Measurements from ENCODE around the gene DGKB. TPM values are rescaled to one million over a fixed set of nuclear protein-coding genes. Genes with fewer than 3 reads are reported as not detected.

Gene DGKB
- polyA plus RNA-seq, 1 of the 3 experiments (the other 2 are of a cell fraction), result 2.1 TPM

DNA sequence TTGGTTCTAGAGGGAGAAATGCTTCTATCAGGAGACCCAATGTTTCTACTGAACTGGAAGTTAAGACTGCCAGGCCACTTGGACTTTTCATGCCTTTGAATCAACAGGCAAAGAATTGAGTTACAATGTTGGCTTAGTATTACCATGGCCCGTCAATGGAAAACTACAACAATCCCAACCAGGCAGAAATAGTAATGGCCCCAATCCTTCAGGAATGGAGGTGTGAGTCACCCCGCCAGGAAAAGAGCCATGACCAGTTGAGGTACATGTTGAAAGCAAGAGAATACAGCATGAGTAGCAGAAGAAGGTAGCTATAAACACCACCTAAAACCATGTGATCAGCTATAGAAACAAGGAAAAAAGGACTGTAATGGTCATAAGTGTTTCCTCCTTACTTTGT is 101.9 kb downstream of the DGKB start:
- Histone ChIP-seq H3K4me1 (ENCODE audit: control insufficient read depth in 1 of 2, insufficient read depth in 2 of 2, low read depth in 1 of 2, low read length in 1 of 2) (no peaks in the 10 kb centered on the region), H3K4me2 (no peak overlapping the region), H3K9me3 (no peaks in the 10 kb centered on the region), H3K27me3 (ENCODE audit: insufficient read depth) (no peaks in the 10 kb centered on the region), H3K79me2 (ENCODE audit: insufficient read depth) (no peaks in the 10 kb centered on the region), H3K36me3 (replicated peaks in 1 of 2; ENCODE audit: control insufficient read depth in 1 of 2, insufficient read depth in 2 of 2, low read length in 1 of 2) (no peaks in the 10 kb centered on the region), H3K27ac (ENCODE audit: low read depth in 2 of 2, low read length in 1 of 2) (no peak overlapping the region), H2AFZ (ENCODE audit: low read depth) (no peak overlapping the region), H3F3A (replicated peaks; ENCODE audit: insufficient read depth) (peaks cover 3% of the 10 kb centered on the region), H4K20me1 (ENCODE audit: insufficient read depth) (no peaks in the 10 kb centered on the region), H3K9ac (no peak overlapping the region), H3K9me2 (no peaks in the 10 kb centered on the region), H3K4me3 (ENCODE audit: low read depth in 2 of 2, low read length in 1 of 2) (no peak overlapping the region)
- TF ChIP-seq REST (IDR thresholded peaks at IDR 0.05; ENCODE audit: low read depth, low read length) (no peak), EZH2phosphoT487 (IDR thresholded peaks at IDR 0.05; ENCODE audit: borderline replicate concordance, low read depth) (no peak), GATA2 (CRISPR knock-in tag; IDR thresholded peaks at IDR 0.05) (no peak), NFIC (IDR thresholded peaks at IDR 0.05; ENCODE audit: borderline replicate concordance) (no peak), ELF1 (IDR thresholded peaks at IDR 0.05) (no peak), EP300 (IDR thresholded peaks at IDR 0.05; ENCODE audit: borderline replicate concordance in 1 of 2, low read depth in 1 of 2, low read length in 1 of 2) (no peak), RXRA (IDR thresholded peaks at IDR 0.05; ENCODE audit: borderline replicate concordance, low read depth) (no peak), MXI1 (IDR thresholded peaks at IDR 0.05; ENCODE audit: low read depth, low read length) (no peak), FOXJ3 (CRISPR knock-in tag; IDR thresholded peaks at IDR 0.05) (no peak), TAF1 (IDR thresholded peaks at IDR 0.05; ENCODE audit: borderline replicate concordance, low read depth, low read length) (no peak), MAX (IDR thresholded peaks at IDR 0.05; ENCODE audit: low read depth) (no peak), PBX3 (IDR thresholded peaks at IDR 0.05) (no peak), RFX5 (IDR thresholded peaks at IDR 0.05; ENCODE audit: low read length) (no peak), RCOR1 (IDR thresholded peaks at IDR 0.05; ENCODE audit: low read length) (no peak), NRF1 (IDR thresholded peaks at IDR 0.05; ENCODE audit: low read depth, low read length) (no peak), SIN3A (IDR thresholded peaks at IDR 0.05; ENCODE audit: borderline replicate concordance, low read depth, low read length) (no peak), FOSL2 (IDR thresholded peaks at IDR 0.05; ENCODE audit: borderline replicate concordance, low read depth) (no peak), TEAD4 (IDR thresholded peaks at IDR 0.05; ENCODE audit: borderline replicate concordance, insufficient read depth) (no peak), RAD21 (IDR thresholded peaks at IDR 0.05; ENCODE audit: low read length) (no peak)
- TF ChIP-seq, protein P1, sequence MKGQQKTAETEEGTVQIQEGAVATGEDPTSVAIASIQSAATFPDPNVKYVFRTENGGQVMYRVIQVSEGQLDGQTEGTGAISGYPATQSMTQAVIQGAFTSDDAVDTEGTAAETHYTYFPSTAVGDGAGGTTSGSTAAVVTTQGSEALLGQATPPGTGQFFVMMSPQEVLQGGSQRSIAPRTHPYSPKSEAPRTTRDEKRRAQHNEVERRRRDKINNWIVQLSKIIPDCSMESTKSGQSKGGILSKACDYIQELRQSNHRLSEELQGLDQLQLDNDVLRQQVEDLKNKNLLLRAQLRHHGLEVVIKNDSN (IDR thresholded peaks at IDR 0.05; ENCODE audit: borderline replicate concordance, low read depth), result no peak
- 90% methylated on average over 2 of the region's 2 CpGs for WGBS (ENCODE audit: low lambda C conversion rate)
- CTCF ChIA-PET, result no interaction called here
- no peak for DNase-seq
- POLR2A ChIA-PET, result no interaction called here

All from SK-N-SH (cell line).